BLaER1 (cell line): Measurements from ENCODE around the gene GRAMD1A.
"Not testable (repeated sequence)": the region's sequence is repeated elsewhere in the genome, so short reads cannot be mapped to it uniquely, and the experiment has no call there.

ENCODE experiments used
- H3K27ac ChIP-seq: shearing (Covaris generic); formaldehyde crosslinking; 2 replicates; pipeline ENCODE4 v1.8.1; 2022
- H3K27me3 ChIP-seq: shearing (Covaris generic); formaldehyde crosslinking; 2 replicates; pipeline ENCODE4 v1.8.1; 2022
- H3K36me3 ChIP-seq: shearing (Covaris generic); formaldehyde crosslinking; 2 replicates; pipeline ENCODE4 v1.8.1; 2022
- H3K4me1 ChIP-seq: shearing (Covaris generic); formaldehyde crosslinking; 2 replicates; pipeline ENCODE4 v1.8.1; 2022
- H3K4me2 ChIP-seq: shearing (Covaris generic); formaldehyde crosslinking; 2 replicates; pipeline ENCODE4 v1.8.1; 2022
- H3K4me3 ChIP-seq: shearing (Covaris generic); formaldehyde crosslinking; 2 replicates; pipeline ENCODE4 v1.8.1; 2022
- H3K9ac ChIP-seq: shearing (Covaris generic); formaldehyde crosslinking; 2 replicates; pipeline ENCODE4 v1.8.1; 2022
- H3K9me3 ChIP-seq: shearing (Covaris generic); formaldehyde crosslinking; 2 replicates; pipeline ENCODE4 v1.8.1; 2022
- H4K20me1 ChIP-seq: shearing (Covaris generic); formaldehyde crosslinking; 2 replicates; pipeline ENCODE4 v1.8.1; 2022
- Cebpa-rat ChIP-seq: shearing (Covaris generic); IDR thresholded peaks from 2 replicates; pipeline ENCODE4 v1.8.1; 2022

GRAMD1A gene

DNA sequence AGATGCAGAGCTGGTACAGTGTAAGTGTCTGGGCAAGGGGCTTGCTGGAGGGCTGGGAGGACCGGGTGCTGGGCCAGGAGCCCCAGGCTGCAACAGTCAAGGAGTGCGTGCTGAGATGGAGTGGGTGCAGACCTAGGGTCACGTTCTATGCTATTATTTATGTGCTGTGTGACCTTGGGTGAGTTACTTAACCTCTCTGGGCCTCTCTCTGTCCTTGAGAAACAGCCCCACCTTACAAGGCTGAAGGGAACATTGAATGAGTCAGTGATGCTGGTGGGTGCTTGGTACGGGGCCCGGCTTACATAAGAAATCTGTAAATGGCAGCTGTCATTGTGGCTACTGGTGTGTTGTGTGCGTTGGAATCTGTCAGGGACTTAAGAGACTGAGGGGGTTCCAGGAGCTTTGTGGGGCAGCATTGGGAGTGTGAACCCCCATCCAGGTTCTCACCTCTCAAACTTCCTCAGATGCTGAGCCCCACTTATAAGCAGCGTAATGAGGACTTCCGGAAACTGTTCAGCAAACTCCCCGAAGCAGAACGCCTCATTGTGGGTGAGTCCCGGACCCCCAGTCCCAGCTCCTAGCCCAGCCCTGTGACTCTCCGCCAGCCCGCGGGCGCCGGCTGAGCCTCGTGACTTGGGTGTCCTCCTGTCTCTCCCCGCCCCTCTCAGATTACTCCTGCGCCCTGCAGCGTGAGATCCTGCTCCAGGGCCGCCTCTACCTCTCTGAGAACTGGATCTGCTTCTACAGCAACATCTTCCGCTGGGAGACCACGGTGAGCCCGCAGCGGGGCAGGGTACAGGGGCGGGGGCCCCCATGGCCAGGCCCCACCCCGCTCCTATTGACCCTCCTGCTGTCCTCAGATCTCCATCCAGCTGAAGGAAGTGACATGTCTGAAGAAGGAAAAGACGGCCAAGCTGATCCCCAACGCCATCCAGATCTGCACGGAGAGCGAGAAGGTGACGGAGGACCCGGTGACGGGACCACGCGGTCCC is 9.6 kb downstream of the GRAMD1A start:
- no peak overlapping the region for H3K27ac ChIP-seq
- peaks cover 98% of the 10 kb centered on the region for H3K36me3 ChIP-seq
- no peak overlapping the region for H3K9ac ChIP-seq
- no peaks in the 10 kb centered on the region for H3K9me3 ChIP-seq
- H3K27me3 ChIP-seq: no peaks in the 10 kb centered on the region
- no peak for TF ChIP-seq Cebpa-rat
- no peak overlapping the region; the same call in 1 of the 2 replicates for H3K4me2 ChIP-seq
- H3K4me1 ChIP-seq: peaks cover 52% of the 10 kb centered on the region
- H3K4me3 ChIP-seq: no peak overlapping the region
- peaks cover 100% of the 10 kb centered on the region for H4K20me1 ChIP-seq

DNA sequence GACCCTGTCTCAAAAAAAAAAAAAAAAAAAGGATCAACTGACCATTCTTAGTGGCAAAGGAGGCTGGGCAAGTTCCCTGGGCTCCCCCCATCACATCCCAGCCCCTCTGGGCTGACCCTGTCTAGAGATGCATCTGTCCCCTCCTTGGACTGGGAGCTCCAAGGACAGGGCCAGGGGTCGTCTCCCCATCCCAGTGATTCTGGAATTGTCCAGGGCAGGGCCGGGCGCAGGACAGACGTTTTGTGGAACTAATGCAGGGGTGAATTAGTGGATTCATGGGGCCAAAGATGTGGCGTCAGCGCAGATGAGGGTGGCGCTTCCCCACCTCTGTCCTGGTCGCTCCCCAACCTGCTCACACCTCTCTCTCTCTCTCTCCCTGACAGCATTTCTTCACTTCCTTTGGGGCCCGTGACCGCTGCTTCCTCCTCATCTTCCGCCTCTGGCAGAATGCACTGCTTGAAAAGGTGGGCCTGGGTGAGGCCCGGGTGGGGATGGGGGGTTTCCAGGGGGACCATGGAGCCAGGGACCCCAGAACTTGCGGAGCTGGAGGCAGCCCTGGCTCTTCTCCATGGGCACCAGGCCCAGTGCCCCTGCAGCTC is 11.1 kb downstream of the GRAMD1A start:
- H3K4me3 ChIP-seq: no peak overlapping the region
- H3K9ac ChIP-seq: 0 out of 2 replicates have a peak overlapping the region, but pooled peaks have one; percentile 24
- no peaks in the 10 kb centered on the region for H3K9me3 ChIP-seq
- peak overlapping the region; percentile 58 for H3K27ac ChIP-seq
- no peaks in the 10 kb centered on the region for H3K27me3 ChIP-seq
- H4K20me1 ChIP-seq: peaks cover 100% of the 10 kb centered on the region
- peaks cover 65% of the 10 kb centered on the region for H3K4me1 ChIP-seq
- H3K36me3 ChIP-seq: peaks cover 100% of the 10 kb centered on the region
- peak overlapping the region; percentile 39 for H3K4me2 ChIP-seq
- TF ChIP-seq Cebpa-rat: no peak

DNA sequence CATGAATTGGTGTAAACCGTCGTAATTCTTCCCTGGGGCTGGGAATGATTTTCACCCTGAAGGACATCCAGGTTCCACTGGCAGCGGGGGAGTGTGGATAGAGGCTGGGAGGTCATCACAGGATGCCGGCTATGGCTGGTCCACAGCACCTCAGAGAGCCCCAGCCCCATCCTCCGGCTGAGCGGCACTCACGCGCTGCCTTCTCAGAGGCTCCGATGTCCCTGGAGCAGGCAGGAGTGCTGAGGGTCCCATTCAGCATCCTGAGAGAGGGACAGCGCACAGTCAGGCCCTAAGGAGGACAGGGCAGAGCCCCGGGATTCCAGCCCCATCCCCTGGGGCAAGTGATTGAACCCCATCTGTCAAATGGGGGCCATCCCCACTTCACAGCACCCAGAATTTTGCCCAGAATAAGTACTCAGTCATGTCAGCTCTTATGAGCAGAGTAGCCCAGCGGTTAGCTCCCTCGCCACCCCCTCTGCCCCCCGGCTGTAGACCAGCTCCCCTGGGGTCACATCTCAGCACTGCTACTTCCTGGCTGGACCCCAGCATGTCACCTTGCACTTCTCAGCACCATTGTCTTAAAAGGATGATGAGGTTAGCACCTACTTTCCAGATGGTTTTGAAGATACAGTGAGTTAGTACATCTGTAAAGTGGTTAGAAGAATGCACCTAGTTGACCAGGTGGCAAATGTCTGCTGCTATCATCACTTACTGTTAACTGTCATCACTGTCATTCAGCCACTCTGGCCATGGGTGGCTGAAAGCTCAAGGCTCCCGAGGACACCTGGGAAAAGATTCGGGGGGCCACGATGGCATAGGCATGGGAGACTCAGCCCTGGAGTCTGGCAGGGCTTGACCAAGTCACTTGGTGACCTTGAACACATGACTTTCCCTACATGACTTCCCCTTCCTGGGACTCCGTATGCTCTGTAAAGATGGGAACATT is 11.9 kb downstream of the GRAMD1A start:
- Histone ChIP-seq H3K4me2 (peak overlapping the region; percentile 39), H3K27ac (peak overlapping the region; percentile 58), H3K27me3 (no peaks in the 10 kb centered on the region), H4K20me1 (peaks cover 96% of the 10 kb centered on the region), H3K9me3 (no peaks in the 10 kb centered on the region), H3K4me1 (peaks cover 73% of the 10 kb centered on the region), H3K36me3 (peaks cover 100% of the 10 kb centered on the region), H3K4me3 (no peak overlapping the region), H3K9ac (0 out of 2 replicates have a peak overlapping the region, but pooled peaks have one; percentile 24)
- TF ChIP-seq Cebpa-rat: no peak

GRCh38 chr19:35013041-35013819 is 13.1 kb downstream of the GRAMD1A start:
- Histone ChIP-seq H3K27ac (peak overlapping the region; percentile 64), H4K20me1 (peaks cover 94% of the 10 kb centered on the region), H3K9ac (peak overlapping the region; percentile 64), H3K27me3 (no peaks in the 10 kb centered on the region), H3K4me1 (peaks cover 81% of the 10 kb centered on the region), H3K4me2 (peak overlapping the region; percentile 66), H3K4me3 (no peak overlapping the region), H3K36me3 (peaks cover 100% of the 10 kb centered on the region), H3K9me3 (no peaks in the 10 kb centered on the region)
- no peak for TF ChIP-seq Cebpa-rat

GRCh38 chr19:35013820-35014754 is 14.0 kb downstream of the GRAMD1A start:
- Histone ChIP-seq H3K27ac (peak overlapping the region; percentile 64), H3K9ac (peak overlapping the region; percentile 64), H3K9me3 (no peaks in the 10 kb centered on the region), H3K4me3 (no peak overlapping the region), H3K4me2 (peak overlapping the region; percentile 66), H3K4me1 (peaks cover 81% of the 10 kb centered on the region), H4K20me1 (peaks cover 94% of the 10 kb centered on the region), H3K36me3 (peaks cover 100% of the 10 kb centered on the region), H3K27me3 (no peaks in the 10 kb centered on the region)
- TF ChIP-seq Cebpa-rat: 0 out of 2 replicates have a peak, but pooled peaks have one; percentile 6

- not testable (repeated sequence) for H3K27ac ChIP-seq
- peaks cover 94% of the 10 kb centered on the region for H4K20me1 ChIP-seq
These were observed 14.7 kb downstream of the GRAMD1A start for GRCh38 chr19:35014774-35015173.

DNA sequence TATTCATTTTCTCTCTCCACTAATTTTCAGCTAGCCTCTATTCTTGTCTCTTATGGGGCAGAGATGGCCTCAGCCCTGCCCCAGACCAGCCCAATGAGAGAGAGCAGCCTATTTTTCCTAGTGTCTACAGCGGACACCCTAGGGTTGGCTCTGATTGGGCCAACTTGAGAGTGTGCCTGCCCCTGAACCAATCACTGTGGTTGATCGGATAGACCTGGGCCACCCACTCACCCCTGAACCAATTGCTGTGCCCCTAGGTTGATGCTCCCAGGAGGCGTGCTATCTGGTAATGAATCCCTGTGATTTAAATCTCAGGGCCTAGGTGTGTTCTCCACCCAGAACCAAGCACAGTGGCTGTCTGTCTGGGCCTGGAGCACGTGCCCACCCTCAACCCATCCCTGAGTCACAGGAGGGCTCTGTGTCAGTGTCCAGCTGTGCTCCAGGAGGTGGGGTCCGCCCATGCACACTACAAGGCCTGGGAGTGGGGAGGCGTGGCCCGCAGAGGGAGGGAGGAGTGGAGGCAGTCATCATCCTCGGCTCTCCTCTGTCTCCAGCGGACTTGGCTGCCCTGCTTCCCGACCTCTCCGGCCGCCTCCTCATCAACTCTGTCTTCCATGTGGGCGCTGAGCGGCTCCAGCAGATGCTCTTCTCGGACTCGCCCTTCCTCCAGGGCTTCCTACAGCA is 15.3 kb downstream of the GRAMD1A start:
- H3K9ac ChIP-seq: no peak overlapping the region
- H3K4me2 ChIP-seq: peak overlapping the region; percentile 14
- peaks cover 94% of the 10 kb centered on the region for H4K20me1 ChIP-seq
- H3K9me3 ChIP-seq: no peaks in the 10 kb centered on the region
- no peak overlapping the region for H3K4me3 ChIP-seq
- H3K36me3 ChIP-seq: peaks cover 100% of the 10 kb centered on the region
- no peak overlapping the region for H3K27ac ChIP-seq
- peaks cover 73% of the 10 kb centered on the region for H3K4me1 ChIP-seq
- no peaks in the 10 kb centered on the region for H3K27me3 ChIP-seq
- TF ChIP-seq Cebpa-rat: no peak

More at GRCh38 chr19:35014774-35015173, 14.7 kb downstream of the GRAMD1A start:
- H3K4me1 ChIP-seq: peaks cover 80% of the 10 kb centered on the region
- peaks cover 100% of the 10 kb centered on the region for H3K36me3 ChIP-seq
- H3K4me2 ChIP-seq: peak overlapping the region; percentile 66; the same call in 1 of the 2 replicates
- not testable (repeated sequence) for H3K9ac ChIP-seq, H3K4me3 ChIP-seq, H3K27me3 ChIP-seq, H3K9me3 ChIP-seq
